Measurements from ENCODE around the gene STOX2.

STOX2 gene

GRCh38 chr4:183995570-183995969 is 90.5 kb downstream of the STOX2 start:
- TF ChIP-seq FOXP2 (optimal IDR thresholded peaks at IDR 0.05; ENCODE audit: borderline replicate concordance, extremely low read depth, extremely low read length, insufficient read depth) (no peak), POLR2AphosphoS5 (IDR thresholded peaks at IDR 0.05; ENCODE audit: low read depth, low read length) (no peak), SIN3A (IDR thresholded peaks at IDR 0.05; ENCODE audit: borderline replicate concordance, insufficient read depth, low read length) (no peak), REST (IDR thresholded peaks at IDR 0.05; ENCODE audit: insufficient read depth in 1 of 2, low read depth in 2 of 2, low read length in 2 of 2) (no peak), TAF1 (IDR thresholded peaks at IDR 0.05; ENCODE audit: borderline replicate concordance, insufficient read depth, low read length) (no peak)

DNA sequence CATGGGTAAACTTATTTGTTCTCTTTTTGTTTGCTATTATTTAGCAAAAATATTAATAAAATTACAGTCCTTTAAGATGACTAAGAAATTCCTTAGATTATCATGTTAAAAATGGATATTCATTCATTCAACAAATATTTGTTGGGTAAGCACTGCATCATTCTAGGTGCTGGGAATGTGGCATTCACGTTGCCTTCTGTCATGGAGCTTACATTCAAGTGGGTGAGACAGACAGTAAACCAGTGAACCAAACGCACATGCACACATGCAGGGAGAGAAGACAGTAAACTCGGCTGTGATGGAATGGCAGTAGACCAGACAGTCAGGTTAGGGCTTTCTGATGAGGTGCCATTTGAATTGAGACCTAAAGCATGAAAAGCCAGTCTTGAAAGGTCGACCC is 91.8 kb downstream of the STOX2 start:
- TF ChIP-seq REST (IDR thresholded peaks at IDR 0.05; ENCODE audit: insufficient read depth in 1 of 2, low read depth in 2 of 2, low read length in 2 of 2), result no peak
- TF ChIP-seq SIN3A (IDR thresholded peaks at IDR 0.05; ENCODE audit: borderline replicate concordance, insufficient read depth, low read length), result no peak
- TF ChIP-seq FOXP2 (optimal IDR thresholded peaks at IDR 0.05; ENCODE audit: borderline replicate concordance, extremely low read depth, extremely low read length, insufficient read depth), result no peak
- no peak for TF ChIP-seq POLR2AphosphoS5 (IDR thresholded peaks at IDR 0.05; ENCODE audit: low read depth, low read length)
- no peak for TF ChIP-seq TAF1 (IDR thresholded peaks at IDR 0.05; ENCODE audit: borderline replicate concordance, insufficient read depth, low read length)

GRCh38 chr4:183999435-183999834 is 94.3 kb downstream of the STOX2 start:
- TF ChIP-seq REST (IDR thresholded peaks at IDR 0.05; ENCODE audit: insufficient read depth in 1 of 2, low read depth in 2 of 2, low read length in 2 of 2) (no peak), TAF1 (IDR thresholded peaks at IDR 0.05; ENCODE audit: borderline replicate concordance, insufficient read depth, low read length) (no peak), FOXP2 (optimal IDR thresholded peaks at IDR 0.05; ENCODE audit: borderline replicate concordance, extremely low read depth, extremely low read length, insufficient read depth) (no peak), POLR2AphosphoS5 (IDR thresholded peaks at IDR 0.05; ENCODE audit: low read depth, low read length) (no peak), SIN3A (IDR thresholded peaks at IDR 0.05; ENCODE audit: borderline replicate concordance, insufficient read depth, low read length) (no peak)

DNA sequence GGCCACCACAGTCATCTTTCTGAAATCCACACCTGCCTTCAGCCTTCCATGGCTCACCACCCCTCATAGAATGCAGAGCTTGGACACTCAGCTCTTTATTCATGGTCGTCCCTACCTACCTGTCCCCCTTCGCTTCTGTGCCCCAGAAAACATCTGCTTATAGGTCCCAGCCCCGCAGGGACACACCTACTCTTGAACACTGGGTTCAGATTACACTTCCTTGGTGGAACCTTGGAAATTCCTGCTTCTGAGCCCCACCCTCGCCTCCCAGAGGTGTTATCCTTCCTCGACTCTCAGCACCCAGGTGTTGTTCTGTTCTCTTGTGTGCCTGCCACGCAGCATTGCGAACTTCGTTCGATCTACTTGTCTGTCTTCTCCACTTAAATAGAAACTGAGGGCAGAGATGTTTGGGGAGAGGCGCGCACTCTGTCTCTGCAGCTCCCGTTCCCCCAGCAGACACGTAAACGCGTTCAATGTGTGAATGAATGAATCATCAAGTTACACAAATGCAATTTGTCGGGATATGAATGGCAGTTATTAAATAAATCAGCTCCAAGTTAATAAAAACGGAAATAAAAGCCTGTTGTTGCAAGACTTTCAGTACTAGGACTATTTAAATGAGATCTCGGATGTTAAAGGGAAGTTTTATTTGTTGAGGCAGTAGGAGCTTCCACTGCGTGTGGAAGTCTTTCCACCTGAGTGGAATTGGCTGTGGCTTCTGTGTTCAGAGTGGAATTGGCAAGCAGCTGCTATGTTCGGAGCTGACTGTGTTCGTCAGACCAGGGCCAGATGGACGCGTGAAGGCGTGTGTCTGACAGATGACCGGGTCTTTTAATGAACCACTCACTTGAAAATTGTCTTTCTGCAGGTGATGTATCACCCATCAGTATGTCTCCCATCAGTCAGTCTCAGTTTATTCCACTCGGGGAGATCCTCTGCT is 95.6 kb downstream of the STOX2 start:
- TF ChIP-seq FOXP2 (optimal IDR thresholded peaks at IDR 0.05; ENCODE audit: borderline replicate concordance, extremely low read depth, extremely low read length, insufficient read depth) (no peak), TAF1 (IDR thresholded peaks at IDR 0.05; ENCODE audit: borderline replicate concordance, insufficient read depth, low read length) (no peak), POLR2AphosphoS5 (IDR thresholded peaks at IDR 0.05; ENCODE audit: low read depth, low read length) (no peak), SIN3A (IDR thresholded peaks at IDR 0.05; ENCODE audit: borderline replicate concordance, insufficient read depth, low read length) (no peak), REST (IDR thresholded peaks at IDR 0.05; ENCODE audit: insufficient read depth in 1 of 2, low read depth in 2 of 2, low read length in 2 of 2) (no peak)
